HEK293 (cell line): ENCODE data around the gene PNPLA6.
A peak's percentile ranks its signal among the peaks of the same experiment; 100 is the strongest.

Experiments used
- CTCF ChIA-PET: fragments of 350-600 bp; formaldehyde crosslinking; extraction: SDS; loops from one replicate; lab custom pipeline; 2021; ENCODE audit warnings: antibody characterized with exemption; lab: Yijun Ruan, JAX
- POLR2A ChIA-PET: fragments of 300-600 bp; formaldehyde crosslinking; extraction: SDS; loops from one replicate; lab custom pipeline; 2020; ENCODE audit warnings: antibody characterized with exemption, inconsistent platforms; lab: Yijun Ruan, JAX
- H3K27ac ChIP-seq: fragments of 200-500 bp; sonication (Bioruptor generic); 2 replicates; pipeline ENCODE4 v1.5.1; 2014; ENCODE audit warnings: low read depth, low read length, control low read depth, inconsistent platforms; ENCODE audit errors: extremely low read depth
- H3K36me3 ChIP-seq, 2 experiments: fragments of 200-500 bp in 1 of 2; sonication (Bioruptor generic) in 1 of 2; 1 replicate in 1 of 2; 2 replicates in 1 of 2; pipeline ENCODE4 v1.5.1; 2014 to 2017; ENCODE audit warnings: inconsistent platforms in 2 of 2, low read length in 2 of 2; ENCODE audit not compliant: control insufficient read depth in 2 of 2, insufficient read depth in 1 of 2
- H3K4me1 ChIP-seq: fragments of 200-500 bp; sonication (Bioruptor generic); 2 replicates; pipeline ENCODE4 v1.5.1; 2014; ENCODE audit warnings: mild to moderate bottlenecking, low read length, inconsistent platforms; ENCODE audit not compliant: control insufficient read depth, insufficient read depth
- H3K4me3 ChIP-seq: 2 replicates; pipeline ENCODE4 v1.5.1; 2011; ENCODE audit warnings: low read depth, mild to moderate bottlenecking, control low read depth, low read length, moderate library complexity
- H3K9me3 ChIP-seq: fragments of 200-500 bp; sonication (Bioruptor generic); 2 replicates; pipeline ENCODE4 v1.5.1; 2014; ENCODE audit warnings: low read depth, low read length, inconsistent platforms; ENCODE audit not compliant: control insufficient read depth, insufficient read depth
- KLF16 ChIP-seq: fragments of 450-650 bp; formaldehyde crosslinking; IDR thresholded peaks from 2 replicates; pipeline ENCODE4 v1.5.1; 2017; ENCODE audit warnings: missing biosample characterization, missing genetic modification characterization
- OSR2 ChIP-seq: fragments of 450-650 bp; formaldehyde crosslinking; IDR thresholded peaks from 2 replicates; pipeline ENCODE4 v1.5.1; 2016; ENCODE audit warnings: missing biosample characterization, missing genetic modification characterization
- REPIN1 ChIP-seq: fragments of 450-650 bp; formaldehyde crosslinking; IDR thresholded peaks from 2 replicates; pipeline ENCODE4 v1.5.1; 2017; ENCODE audit warnings: missing biosample characterization, missing genetic modification characterization, low read depth
- SETDB1 ChIP-seq: IDR thresholded peaks from one replicate; pipeline ENCODE4 v1.6.1; 2017; ENCODE audit warnings: mild to moderate bottlenecking, low read length, moderate library complexity, mixed read lengths; ENCODE audit not compliant: insufficient read length
- SP7 ChIP-seq: fragments of 450-650 bp; formaldehyde crosslinking; IDR thresholded peaks from 2 replicates; pipeline ENCODE4 v1.5.1; 2016; ENCODE audit warnings: missing biosample characterization, missing genetic modification characterization
- ZFHX2 ChIP-seq: fragments of 450-650 bp; formaldehyde crosslinking; conservative IDR thresholded peaks from 2 replicates; pipeline ENCODE4 v1.5.1; 2016; ENCODE audit warnings: missing biosample characterization, missing genetic modification characterization
- ZFP37 ChIP-seq: fragments of 450-650 bp; formaldehyde crosslinking; IDR thresholded peaks from 2 replicates; pipeline ENCODE4 v1.5.1; 2016; ENCODE audit warnings: missing biosample characterization, missing genetic modification characterization
- ZNF10 ChIP-seq: fragments of 450-650 bp; formaldehyde crosslinking; IDR thresholded peaks from 2 replicates; pipeline ENCODE4 v1.5.1; 2017; ENCODE audit warnings: missing biosample characterization, missing genetic modification characterization
- ZNF184 ChIP-seq: fragments of 450-650 bp; IDR thresholded peaks from 2 replicates; pipeline ENCODE4 v1.5.1; 2018; ENCODE audit warnings: missing biosample characterization, mild to moderate bottlenecking, missing genetic modification characterization
- ZNF23 ChIP-seq: fragments of 450-650 bp; formaldehyde crosslinking; IDR thresholded peaks from 2 replicates; pipeline ENCODE4 v1.5.1; 2016; ENCODE audit warnings: missing biosample characterization, missing genetic modification characterization, borderline replicate concordance
- ZNF280D ChIP-seq: fragments of 450-650 bp; formaldehyde crosslinking; IDR thresholded peaks from 2 replicates; pipeline ENCODE4 v1.5.1; 2016; ENCODE audit warnings: missing biosample characterization, missing genetic modification characterization
- ZNF311 ChIP-seq: fragments of 450-650 bp; formaldehyde crosslinking; IDR thresholded peaks from 2 replicates; pipeline ENCODE4 v1.5.1; 2017; ENCODE audit warnings: missing biosample characterization, missing genetic modification characterization, borderline replicate concordance
- ZNF449 ChIP-seq: fragments of 450-650 bp; formaldehyde crosslinking; IDR thresholded peaks from 2 replicates; pipeline ENCODE4 v1.5.1; 2017; ENCODE audit warnings: missing biosample characterization, mild to moderate bottlenecking, missing genetic modification characterization, moderate library complexity
- ZNF549 ChIP-seq: fragments of 450-650 bp; IDR thresholded peaks from 2 replicates; pipeline ENCODE4 v1.5.1; 2018; ENCODE audit warnings: missing biosample characterization, missing genetic modification characterization, mild to moderate bottlenecking, inconsistent platforms, moderate library complexity
- ZNF677 ChIP-seq: fragments of 450-650 bp; IDR thresholded peaks from 2 replicates; pipeline ENCODE4 v1.5.0; 2018; ENCODE audit warnings: missing biosample characterization, mild to moderate bottlenecking, missing genetic modification characterization, moderate library complexity
- ZNF837 ChIP-seq: fragments of 450-650 bp; formaldehyde crosslinking; IDR thresholded peaks from 2 replicates; pipeline ENCODE4 v1.5.1; 2016; ENCODE audit warnings: missing biosample characterization, missing genetic modification characterization
- ZSCAN30 ChIP-seq: fragments of 450-650 bp; IDR thresholded peaks from 2 replicates; pipeline ENCODE4 v1.5.1; 2018; ENCODE audit warnings: missing biosample characterization, mild to moderate bottlenecking, missing genetic modification characterization, moderate library complexity

The PNPLA6 gene

GRCh38 chr19:7488736-7489353 lies 46.7 kb upstream of the PNPLA6 start, which contains the start of gene PEX11G (continued):
- no peak for TF ChIP-seq ZNF184 (tag by site-specific recombination)
- 0 out of 2 replicates have a peak, but pooled peaks have one; percentile 21 for TF ChIP-seq ZSCAN30 (tag by site-specific recombination)
- no peak for TF ChIP-seq ZNF280D (tag by site-specific recombination)
- TF ChIP-seq KLF16 (tag by site-specific recombination): 0 out of 2 replicates have a peak, but pooled peaks have one; percentile 53
- TF ChIP-seq REPIN1 (tag by site-specific recombination): no peak
- TF ChIP-seq ZNF10 (tag by site-specific recombination): no peak
- TF ChIP-seq SETDB1: no peak
- no peak for TF ChIP-seq ZFP37 (tag by site-specific recombination)
- TF ChIP-seq SP7: 0 out of 2 replicates have a peak, but pooled peaks have one; percentile 53
- TF ChIP-seq ZNF449: no peak
- no peak for TF ChIP-seq ZNF837
- TF ChIP-seq ZNF311 (tag by site-specific recombination): no peak
- peak; percentile 23 for TF ChIP-seq ZFHX2 (tag by site-specific recombination)
- TF ChIP-seq ZNF23 (tag by site-specific recombination): no peak

- POLR2A ChIA-PET: interaction anchor here (0.7 to 1.5 kb wide), 3 partner anchors 8 to 29 kb away, joined by 3 to 4 read pairs (median 4); a partner anchor contains a TSS
- Histone ChIP-seq H3K36me3 (no peaks in the 10 kb centered on the region), H3K4me1 (peaks cover 4% of the 10 kb centered on the region), H3K4me3 (no peak overlapping the region), H3K27ac (peak overlapping the region; percentile 29; the same call in 1 of the 2 replicates), H3K9me3 (no peaks in the 10 kb centered on the region)
- CTCF ChIA-PET: interaction anchor here (0.6 kb wide), 1 partner anchor 344 kb away, joined by 6 read pairs; no protein-coding TSS in a partner anchor
- no peak for TF ChIP-seq ZNF549 (tag by site-specific recombination)
- no peak for TF ChIP-seq ZNF837
- no peak for TF ChIP-seq ZNF677 (tag by site-specific recombination)
- no peak for TF ChIP-seq OSR2 (tag by site-specific recombination)
- no peak for TF ChIP-seq ZNF184 (tag by site-specific recombination)
Observed at GRCh38 chr19:7489609-7490044, 45.9 kb upstream of the PNPLA6 start.

- H3K4me1 ChIP-seq: peaks cover 4% of the 10 kb centered on the region
- H3K9me3 ChIP-seq: no peaks in the 10 kb centered on the region
- H3K27ac ChIP-seq: no peak overlapping the region
- no peaks in the 10 kb centered on the region for H3K36me3 ChIP-seq
- TF ChIP-seq ZNF184 (tag by site-specific recombination): no peak
- TF ChIP-seq ZSCAN30 (tag by site-specific recombination): no peak
- POLR2A ChIA-PET: no interaction called here
- CTCF ChIA-PET: no interaction called here
- H3K4me3 ChIP-seq: no peak overlapping the region
Observed at GRCh38 chr19:7492142-7492541, 43.4 kb upstream of the PNPLA6 start.
